ENCODE data around the gene PDE6G.
A peak's percentile ranks its signal among the peaks of the same experiment; 100 is the strongest.

The PDE6G gene

GRCh38 chr17:81656118-81656743 lies at the start of gene PDE6G:
Gene PDE6G (minus strand): TSS chr17:81656542. CDS start chr17:81653305, 3,237 bp downstream.
- TF ChIP-seq NFIC (IDR thresholded peaks at IDR 0.05) = no peak
- TF ChIP-seq CREB1 (IDR thresholded peaks at IDR 0.05; ENCODE audit: low read depth) = no peak
- no peak for TF ChIP-seq MAX (IDR thresholded peaks at IDR 0.05)
- TF ChIP-seq FOXM1 (IDR thresholded peaks at IDR 0.05; ENCODE audit: borderline replicate concordance, low read depth) = no peak
- no peak for TF ChIP-seq TAF1 (IDR thresholded peaks at IDR 0.05; ENCODE audit: low read depth)
- no peak for TF ChIP-seq CEBPB (IDR thresholded peaks at IDR 0.05)
- no peak for TF ChIP-seq EP300 (IDR thresholded peaks at IDR 0.05; ENCODE audit: borderline replicate concordance)
- TF ChIP-seq ZBTB7A (IDR thresholded peaks at IDR 0.05; ENCODE audit: low read depth) = no peak
- TF ChIP-seq TEAD4 (IDR thresholded peaks at IDR 0.05) = no peak
- no peak for TF ChIP-seq EGR1 (IDR thresholded peaks at IDR 0.05)
- TF ChIP-seq TCF12 (IDR thresholded peaks at IDR 0.05; ENCODE audit: low read depth) = no peak
- no peak for TF ChIP-seq USF1 (IDR thresholded peaks at IDR 0.05)

- TF ChIP-seq YY1 (IDR thresholded peaks at IDR 0.05; ENCODE audit: low read depth) (no peak), RAD21 (IDR thresholded peaks at IDR 0.05; ENCODE audit: low read depth) (no peak), TEAD4 (IDR thresholded peaks at IDR 0.05) (no peak), CEBPB (IDR thresholded peaks at IDR 0.05) (no peak), EP300 (IDR thresholded peaks at IDR 0.05; ENCODE audit: borderline replicate concordance) (no peak), USF1 (IDR thresholded peaks at IDR 0.05) (no peak), EGR1 (IDR thresholded peaks at IDR 0.05) (no peak), TCF12 (IDR thresholded peaks at IDR 0.05; ENCODE audit: low read depth) (no peak), FOXM1 (IDR thresholded peaks at IDR 0.05; ENCODE audit: borderline replicate concordance, low read depth) (no peak), CREB1 (IDR thresholded peaks at IDR 0.05; ENCODE audit: low read depth) (no peak)
Observed at GRCh38 chr17:81705518-81706231, 49.3 kb upstream of the PDE6G start.

GRCh38 chr17:81703747-81704654 lies 47.7 kb upstream of the PDE6G start:
- TF ChIP-seq CEBPB (IDR thresholded peaks at IDR 0.05) (no peak), RAD21 (IDR thresholded peaks at IDR 0.05; ENCODE audit: low read depth) (no peak), ZBTB7A (IDR thresholded peaks at IDR 0.05; ENCODE audit: low read depth) (no peak), CREB1 (IDR thresholded peaks at IDR 0.05; ENCODE audit: low read depth) (no peak), FOXM1 (IDR thresholded peaks at IDR 0.05; ENCODE audit: borderline replicate concordance, low read depth) (no peak), TEAD4 (IDR thresholded peaks at IDR 0.05) (no peak), NFIC (IDR thresholded peaks at IDR 0.05) (no peak), EGR1 (IDR thresholded peaks at IDR 0.05) (no peak)

GRCh38 chr17:81702934-81703746 lies 46.8 kb upstream of the PDE6G start, which contains the start of gene MRPL12:
Gene MRPL12 (plus strand): TSS chr17:81703367. CDS start chr17:81703502, 135 bp downstream.
- no peak; the same call in 1 of the 2 replicates for TF ChIP-seq EP300 (IDR thresholded peaks at IDR 0.05; ENCODE audit: borderline replicate concordance)
- TF ChIP-seq FOXM1 (IDR thresholded peaks at IDR 0.05; ENCODE audit: borderline replicate concordance, low read depth) = no peak
- TF ChIP-seq REST (IDR thresholded peaks at IDR 0.05; ENCODE audit: low read depth) = no peak
- peak; percentile 76 for TF ChIP-seq CREB1 (IDR thresholded peaks at IDR 0.05; ENCODE audit: low read depth)
- 0 out of 2 replicates have a peak, but pooled peaks have one; percentile 22 for TF ChIP-seq USF1 (IDR thresholded peaks at IDR 0.05)
- TF ChIP-seq CEBPB (IDR thresholded peaks at IDR 0.05) = no peak
- peak; percentile 66 for TF ChIP-seq TCF12 (IDR thresholded peaks at IDR 0.05; ENCODE audit: low read depth)
- TF ChIP-seq NFIC (IDR thresholded peaks at IDR 0.05) = no peak
- TF ChIP-seq MAX (IDR thresholded peaks at IDR 0.05) = peak; percentile 92
- TF ChIP-seq TAF1 (IDR thresholded peaks at IDR 0.05; ENCODE audit: low read depth) = peak; percentile 92
- TF ChIP-seq YY1 (IDR thresholded peaks at IDR 0.05; ENCODE audit: low read depth) = peak; percentile 64
- no peak for TF ChIP-seq EGR1 (IDR thresholded peaks at IDR 0.05)
- TF ChIP-seq TEAD4 (IDR thresholded peaks at IDR 0.05) = peak; percentile 49
